ENCODE measurements around the gene TIAM1.

DNA sequence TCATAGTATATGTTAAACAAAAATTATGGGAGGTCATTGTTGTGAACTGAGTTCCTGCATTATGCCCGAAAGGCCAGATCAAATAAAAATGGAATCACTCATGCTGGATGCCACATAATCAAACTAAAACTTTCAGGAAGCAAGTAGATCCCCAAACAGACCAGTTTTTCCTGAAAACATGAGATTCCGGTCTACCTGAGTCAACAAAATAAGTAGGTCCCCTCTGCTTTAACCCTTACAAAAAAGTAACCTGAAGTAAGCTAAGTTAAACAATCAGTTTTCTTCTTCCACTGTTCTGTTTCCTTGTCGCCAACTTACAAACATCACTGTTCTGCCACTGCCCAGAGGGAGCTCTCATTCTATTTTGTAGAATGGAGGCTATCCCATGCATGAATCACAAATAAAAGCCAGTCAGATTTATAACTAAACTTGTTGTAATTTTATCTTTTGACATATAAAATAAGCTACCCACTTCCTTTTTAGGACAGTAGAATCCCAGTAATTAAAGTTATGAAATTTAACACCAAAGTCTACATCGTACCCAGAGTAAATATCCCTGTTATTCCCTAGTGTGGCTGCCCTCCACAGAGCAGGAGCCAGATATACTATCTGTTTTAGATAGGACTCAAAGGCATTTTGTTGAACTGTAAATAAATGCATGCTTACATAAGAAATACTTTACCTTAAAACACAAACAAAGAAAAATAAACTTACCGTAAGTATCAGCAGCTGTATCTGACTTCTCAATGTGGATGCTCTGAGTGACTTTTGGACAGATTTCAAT lies 149.4 kb downstream of the TIAM1 start:
- no peak for TF ChIP-seq EP300 (IDR thresholded peaks at IDR 0.05)
- TF ChIP-seq, protein P1, sequence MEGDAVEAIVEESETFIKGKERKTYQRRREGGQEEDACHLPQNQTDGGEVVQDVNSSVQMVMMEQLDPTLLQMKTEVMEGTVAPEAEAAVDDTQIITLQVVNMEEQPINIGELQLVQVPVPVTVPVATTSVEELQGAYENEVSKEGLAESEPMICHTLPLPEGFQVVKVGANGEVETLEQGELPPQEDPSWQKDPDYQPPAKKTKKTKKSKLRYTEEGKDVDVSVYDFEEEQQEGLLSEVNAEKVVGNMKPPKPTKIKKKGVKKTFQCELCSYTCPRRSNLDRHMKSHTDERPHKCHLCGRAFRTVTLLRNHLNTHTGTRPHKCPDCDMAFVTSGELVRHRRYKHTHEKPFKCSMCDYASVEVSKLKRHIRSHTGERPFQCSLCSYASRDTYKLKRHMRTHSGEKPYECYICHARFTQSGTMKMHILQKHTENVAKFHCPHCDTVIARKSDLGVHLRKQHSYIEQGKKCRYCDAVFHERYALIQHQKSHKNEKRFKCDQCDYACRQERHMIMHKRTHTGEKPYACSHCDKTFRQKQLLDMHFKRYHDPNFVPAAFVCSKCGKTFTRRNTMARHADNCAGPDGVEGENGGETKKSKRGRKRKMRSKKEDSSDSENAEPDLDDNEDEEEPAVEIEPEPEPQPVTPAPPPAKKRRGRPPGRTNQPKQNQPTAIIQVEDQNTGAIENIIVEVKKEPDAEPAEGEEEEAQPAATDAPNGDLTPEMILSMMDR (IDR thresholded peaks at IDR 0.05): no peak
